Vagina (tissue), 2 donors: ENCODE data around the gene NISCH. TPM values are rescaled to one million over a fixed set of nuclear protein-coding genes. Genes with fewer than 3 reads are reported as not detected.

ENCODE experiments used
- DNase-seq, 2 donors: peaks; one replicate each; pipeline ENCODE4 v3.0.0-alpha.2; 2017; ENCODE audit errors: extremely low spot score in 2 of 2
- H3K27ac ChIP-seq: fragments of 200-600 bp; sonication (generic); one replicate; pipeline ENCODE4 v1.5.1; 2019
- H3K27me3 ChIP-seq: fragments of 200-600 bp; sonication (generic); one replicate; pipeline ENCODE4 v1.5.1; 2019
- H3K36me3 ChIP-seq, 2 donors: fragments of 200-600 bp; sonication (generic); one replicate each; pipeline ENCODE4 v1.5.1; 2017 to 2019
- H3K4me1 ChIP-seq: fragments of 200-600 bp; sonication (generic); one replicate; pipeline ENCODE4 v1.5.1; 2019
- H3K4me3 ChIP-seq, 2 donors: fragments of 200-600 bp; sonication (generic); 1 replicate in 1 of 2; 2 replicates in 1 of 2; pipeline ENCODE4 v1.5.1; 2016 to 2019
- H3K9me3 ChIP-seq: fragments of 200-600 bp; sonication (generic); one replicate; pipeline ENCODE4 v1.5.1; 2019
- POLR2A ChIP-seq, 2 donors: fragments of 450-650 bp; IDR thresholded peaks; one replicate each; pipeline ENCODE4 v1.6.1; 2017; ENCODE audit warnings: antibody characterized with exemption in 2 of 2, mild to moderate bottlenecking in 2 of 2, moderate library complexity in 2 of 2
- POLR2AphosphoS5 ChIP-seq, 2 donors: sonication (generic); formaldehyde crosslinking; IDR thresholded peaks; one replicate each; pipeline ENCODE4 v1.9.0; 2017; ENCODE audit warnings: antibody characterized with exemption in 2 of 2, mild to moderate bottlenecking in 2 of 2, low read depth in 1 of 2; ENCODE audit not compliant: insufficient read depth in 1 of 2
- intact Hi-C: fragments of 100-400 bp; cut with DNase I; formaldehyde crosslinking; loops from one replicate; pipeline ENCODE4 v1.15.1; 2023
- total RNA-seq: library from RNA; depleted of rRNA; stranded (reverse); fragments of >200 nt; gene quantifications from one replicate; pipeline ENCODE4 v1.2.3, GENCODE V29; 2016
- TF ChIP-seq, protein P1 (sequence below), 3 experiments: fragments of 450-650 bp in 2 of 3; fragments of 200-600 bp in 1 of 3; sonication (generic) in 1 of 3; IDR thresholded peaks; one replicate each; pipeline ENCODE4 v1.5.1; 2017 to 2019; ENCODE audit warnings: antibody characterized with exemption in 3 of 3, mild to moderate bottlenecking in 2 of 3, moderate library complexity in 2 of 3

The NISCH gene
- total RNA-seq, 1 donor from 2014 or later, result 103 TPM

DNA sequence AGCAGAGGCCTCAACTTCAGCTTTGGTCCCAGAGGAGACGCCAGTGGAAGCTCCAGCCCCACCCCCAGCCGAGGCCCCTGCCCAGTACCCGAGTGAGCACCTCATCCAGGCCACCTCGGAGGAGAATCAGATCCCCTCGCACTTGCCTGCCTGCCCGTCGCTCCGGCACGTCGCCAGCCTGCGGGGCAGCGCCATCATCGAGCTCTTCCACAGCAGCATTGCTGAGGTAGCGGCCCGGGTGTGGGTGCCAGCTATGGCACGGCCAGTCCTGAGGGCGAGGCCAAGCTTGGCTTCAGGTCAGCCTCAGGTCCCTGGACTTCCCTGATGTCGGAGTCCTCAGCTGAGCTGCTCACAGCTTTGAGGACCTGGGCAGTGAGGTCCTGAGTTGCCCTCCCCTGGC is 34.0 kb downstream of the NISCH start:
- no peak for DNase-seq
- TF ChIP-seq POLR2A (IDR thresholded peaks at IDR 0.05), result no peak
- no peak for TF ChIP-seq POLR2AphosphoS5 (IDR thresholded peaks at IDR 0.05; ENCODE audit: insufficient read depth in 1 of 2, low read depth in 1 of 2)
- TF ChIP-seq, protein P1, sequence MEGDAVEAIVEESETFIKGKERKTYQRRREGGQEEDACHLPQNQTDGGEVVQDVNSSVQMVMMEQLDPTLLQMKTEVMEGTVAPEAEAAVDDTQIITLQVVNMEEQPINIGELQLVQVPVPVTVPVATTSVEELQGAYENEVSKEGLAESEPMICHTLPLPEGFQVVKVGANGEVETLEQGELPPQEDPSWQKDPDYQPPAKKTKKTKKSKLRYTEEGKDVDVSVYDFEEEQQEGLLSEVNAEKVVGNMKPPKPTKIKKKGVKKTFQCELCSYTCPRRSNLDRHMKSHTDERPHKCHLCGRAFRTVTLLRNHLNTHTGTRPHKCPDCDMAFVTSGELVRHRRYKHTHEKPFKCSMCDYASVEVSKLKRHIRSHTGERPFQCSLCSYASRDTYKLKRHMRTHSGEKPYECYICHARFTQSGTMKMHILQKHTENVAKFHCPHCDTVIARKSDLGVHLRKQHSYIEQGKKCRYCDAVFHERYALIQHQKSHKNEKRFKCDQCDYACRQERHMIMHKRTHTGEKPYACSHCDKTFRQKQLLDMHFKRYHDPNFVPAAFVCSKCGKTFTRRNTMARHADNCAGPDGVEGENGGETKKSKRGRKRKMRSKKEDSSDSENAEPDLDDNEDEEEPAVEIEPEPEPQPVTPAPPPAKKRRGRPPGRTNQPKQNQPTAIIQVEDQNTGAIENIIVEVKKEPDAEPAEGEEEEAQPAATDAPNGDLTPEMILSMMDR (IDR thresholded peaks at IDR 0.05), result no peak
- H3K4me3 ChIP-seq, result no peak overlapping the region
- H3K27ac ChIP-seq, result no peak overlapping the region
- no peaks in the 10 kb centered on the region for H3K9me3 ChIP-seq
- H3K27me3 ChIP-seq, result no peaks in the 10 kb centered on the region
- intact Hi-C loops, result no loop called here
- H3K36me3 ChIP-seq, result peaks cover 0 to 81% of the 10 kb centered on the region in 2 donors
- H3K4me1 ChIP-seq, result peaks cover 35% of the 10 kb centered on the region

- H3K4me1 ChIP-seq, result peaks cover 30% of the 10 kb centered on the region
- intact Hi-C loops, result no loop called here
- TF ChIP-seq POLR2A (IDR thresholded peaks at IDR 0.05) (no peak), POLR2AphosphoS5 (IDR thresholded peaks at IDR 0.05; ENCODE audit: insufficient read depth in 1 of 2, low read depth in 1 of 2) (no peak)
- TF ChIP-seq, protein P1 (IDR thresholded peaks at IDR 0.05), result no peak
- no peaks in the 10 kb centered on the region for H3K9me3 ChIP-seq
- H3K36me3 ChIP-seq, result peaks cover 0 to 81% of the 10 kb centered on the region in 2 donors
- H3K4me3 ChIP-seq, result no peak overlapping the region
- no peaks in the 10 kb centered on the region for H3K27me3 ChIP-seq
- no peak for DNase-seq
- peak overlapping the region; percentile 12 for H3K27ac ChIP-seq
Observed at GRCh38 chr3:52490035-52490938, 34.9 kb downstream of the NISCH start.

GRCh38 chr3:52490939-52491526 is 35.6 kb downstream of the NISCH start:
- H3K36me3 ChIP-seq, result peaks cover 0 to 73% of the 10 kb centered on the region in 2 donors
- H3K9me3 ChIP-seq, result no peaks in the 10 kb centered on the region
- intact Hi-C loops, result no loop called here
- DNase-seq, result no peak
- no peaks in the 10 kb centered on the region for H3K27me3 ChIP-seq
- H3K4me1 ChIP-seq, result peaks cover 30% of the 10 kb centered on the region
- no peak overlapping the region for H3K27ac ChIP-seq
- H3K4me3 ChIP-seq, result no peak overlapping the region
- TF ChIP-seq POLR2A (IDR thresholded peaks at IDR 0.05), result no peak
- TF ChIP-seq POLR2AphosphoS5 (IDR thresholded peaks at IDR 0.05; ENCODE audit: insufficient read depth in 1 of 2, low read depth in 1 of 2), result peak in 1 of 2 donors; percentile 35
- TF ChIP-seq, protein P1 (IDR thresholded peaks at IDR 0.05), result no peak

DNA sequence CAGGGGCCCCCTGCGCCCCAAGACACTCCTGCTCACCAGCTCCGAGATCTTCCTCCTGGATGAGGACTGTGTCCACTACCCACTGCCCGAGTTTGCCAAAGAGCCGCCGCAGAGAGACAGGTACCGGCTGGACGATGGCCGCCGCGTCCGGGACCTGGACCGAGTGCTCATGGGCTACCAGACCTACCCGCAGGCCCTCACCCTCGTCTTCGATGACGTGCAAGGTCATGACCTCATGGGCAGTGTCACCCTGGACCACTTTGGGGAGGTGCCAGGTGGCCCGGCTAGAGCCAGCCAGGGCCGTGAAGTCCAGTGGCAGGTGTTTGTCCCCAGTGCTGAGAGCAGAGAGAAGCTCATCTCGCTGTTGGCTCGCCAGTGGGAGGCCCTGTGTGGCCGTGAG is 36.7 kb downstream of the NISCH start:
- Histone ChIP-seq H3K27me3 (no peaks in the 10 kb centered on the region), H3K4me1 (peaks cover 34% of the 10 kb centered on the region), H3K9me3 (no peaks in the 10 kb centered on the region), H3K36me3 (peaks cover 0 to 63% of the 10 kb centered on the region in 2 donors), H3K4me3 (no peak overlapping the region), H3K27ac (no peak overlapping the region)
- intact Hi-C loops, result no loop called here
- no peak for DNase-seq
- TF ChIP-seq POLR2AphosphoS5 (IDR thresholded peaks at IDR 0.05; ENCODE audit: insufficient read depth in 1 of 2, low read depth in 1 of 2) (no peak), POLR2A (IDR thresholded peaks at IDR 0.05) (no peak)
- TF ChIP-seq, protein P1 (IDR thresholded peaks at IDR 0.05), result no peak
